HepG2 (cell line): Measurements from ENCODE around the gene UGT8. TPM values are rescaled to one million over a fixed set of nuclear protein-coding genes. Genes with fewer than 3 reads are reported as not detected.
A peak's percentile ranks its signal among the peaks of the same experiment; 100 is the strongest.

Source experiments
- ATAC-seq: fragments of 200-7000 bp; cut with Tn5 transposase; 3 replicates; pipeline ENCODE4 v1.9.1; 2020; ENCODE audit warnings: mild to moderate bottlenecking, moderate library complexity
- Bru-seq: library from RNA; stranded (reverse); fragments of 400-500 nt; gene quantifications from one replicate; lab custom pipeline; 2021; lab: Mats Ljungman, UMichigan
- BruChase-seq, 2 experiments: library from RNA; stranded (reverse); fragments of 400-500 nt; gene quantifications; one replicate each; lab custom pipeline; 2021; lab: Mats Ljungman, UMichigan
- BruUV-seq: library from RNA; stranded (reverse); fragments of 400-500 nt; replicated peaks from 2 replicates; lab custom pipeline; 2021; lab: Mats Ljungman, UMichigan
- CTCF ChIA-PET: fragments of 300-600 bp; formaldehyde crosslinking; extraction: SDS; loops from one replicate; lab custom pipeline; 2021; ENCODE audit warnings: low total read pairs, inconsistent platforms, low intra/inter-chr PET ratio; lab: Yijun Ruan, JAX
- POLR2A ChIA-PET: fragments of 350-600 bp; sonication (Branson Sonifier 250); formaldehyde crosslinking; loops from one replicate; lab custom pipeline; 2020; ENCODE audit warnings: antibody characterized with exemption, inconsistent platforms; lab: Yijun Ruan, JAX
- DNase-seq: peaks from one replicate; pipeline ENCODE4 v3.0.0-alpha.2; 2015; ENCODE audit warnings: low spot score
- FAIRE-seq: peaks from 3 replicates; lab custom pipeline; 2011; peaks lifted over from hg19 to GRCh38; lab: Jason Lieb, UNC
- H2AFZ ChIP-seq: one replicate; pipeline ENCODE4 v1.6.1; 2011; ENCODE audit warnings: low read length, inconsistent platforms
- H3K27ac ChIP-seq: fragments of 300-600 bp; 3 replicates; pipeline ENCODE4 v1.8.0; 2011; ENCODE audit warnings: mixed run types, mild to moderate bottlenecking, mixed read lengths, low read length, inconsistent platforms; ENCODE audit not compliant: insufficient read depth; ENCODE audit errors: extremely low read length
- H3K27me3 ChIP-seq, 2 experiments: fragments of 200-600 bp in 1 of 2; 2 replicates in 1 of 2; 3 replicates in 1 of 2; pipeline versions ENCODE4 v1.6.0 to v1.8.0; 2011; ENCODE audit warnings: low read length in 2 of 2, mild to moderate bottlenecking in 2 of 2, moderate library complexity in 2 of 2, inconsistent platforms in 1 of 2; ENCODE audit not compliant: insufficient read depth in 2 of 2, control insufficient read depth in 1 of 2
- H3K36me3 ChIP-seq, 2 experiments: fragments of 200-600 bp in 1 of 2; replicated peaks in 1 of 2; 2 replicates in 1 of 2; 3 replicates in 1 of 2; pipeline versions ENCODE4 v1.5.1 to v1.8.0; 2011; ENCODE audit warnings: low read length in 2 of 2, inconsistent platforms in 1 of 2; ENCODE audit not compliant: insufficient read depth in 2 of 2, control insufficient read depth in 1 of 2
- H3K4me1 ChIP-seq: 2 replicates; pipeline ENCODE4 v1.5.1; 2012; ENCODE audit warnings: low read length, inconsistent platforms; ENCODE audit not compliant: insufficient read depth
- H3K4me2 ChIP-seq: 2 replicates; pipeline ENCODE4 v1.6.0; 2011; ENCODE audit warnings: low read depth, low read length, inconsistent platforms
- H3K4me3 ChIP-seq, 3 experiments: fragments of 200-600 bp in 1 of 3; sonication (generic), shearing (Covaris generic) in 1 of 3; replicated peaks in 1 of 3; 2 replicates each; pipeline ENCODE4 v1.5.1; 2011 to 2016; ENCODE audit warnings: low read length in 3 of 3, inconsistent platforms in 2 of 3, low read depth in 2 of 3, mild to moderate bottlenecking in 2 of 3, control low read depth in 1 of 3, mixed read lengths in 1 of 3; ENCODE audit not compliant: insufficient read depth in 1 of 3
- H3K79me2 ChIP-seq: one replicate; pipeline ENCODE4 v1.6.1; 2011; ENCODE audit warnings: low read length, inconsistent platforms; ENCODE audit not compliant: insufficient read depth
- H3K9ac ChIP-seq: 2 replicates; pipeline ENCODE4 v1.6.0; 2011; ENCODE audit warnings: mild to moderate bottlenecking, low read depth, low read length, inconsistent platforms; ENCODE audit not compliant: insufficient read depth
- H3K9me3 ChIP-seq: 2 replicates; pipeline ENCODE4 v1.5.1; 2012; ENCODE audit warnings: mild to moderate bottlenecking, low read length
- H4K20me1 ChIP-seq: 2 replicates; pipeline ENCODE4 v1.6.0; 2011; ENCODE audit warnings: inconsistent platforms, mild to moderate bottlenecking, low read length, moderate library complexity; ENCODE audit not compliant: insufficient read depth
- ELF4 ChIP-seq: sonication (generic); formaldehyde crosslinking; IDR thresholded peaks from 2 replicates; pipeline ENCODE4 v1.5.0; 2020; ENCODE audit warnings: missing genetic modification reagents, mild to moderate bottlenecking, moderate library complexity, borderline replicate concordance
- KLF6 ChIP-seq: IDR thresholded peaks from 2 replicates; pipeline ENCODE4 v1.8.0; 2016; ENCODE audit warnings: missing biosample characterization, missing genetic modification reagents
- RFX1 ChIP-seq: fragments of 450-650 bp; IDR thresholded peaks from 2 replicates; pipeline ENCODE4 v1.6.1; 2017
- ZNF468 ChIP-seq: sonication (generic); formaldehyde crosslinking; IDR thresholded peaks from 2 replicates; pipeline ENCODE4 v1.8.0; 2022; ENCODE audit warnings: mild to moderate bottlenecking, moderate library complexity, missing genetic modification reagents
- ZNF562 ChIP-seq: sonication (generic); formaldehyde crosslinking; IDR thresholded peaks from 2 replicates; pipeline ENCODE4 v1.8.0; 2022; ENCODE audit warnings: missing genetic modification reagents, borderline replicate concordance
- ZNF781 ChIP-seq: sonication (generic); formaldehyde crosslinking; IDR thresholded peaks from 2 replicates; pipeline ENCODE4 v1.5.1; 2020; ENCODE audit warnings: borderline replicate concordance, mild to moderate bottlenecking, missing genetic modification reagents; ENCODE audit errors: not compliant biosample characterization
- WGBS: methylation state at CpG from one replicate; pipeline ENCODE4 v1.1.6; 2017; ENCODE audit warnings: low lambda C conversion rate; 5-methylcytosine and 5-hydroxymethylcytosine counted together
- in situ Hi-C: cut with HindIII; loops from 2 replicates; pipeline ENCODE4 v1.10.0; 2017; ENCODE audit warnings: low pct_unique_long_range_greater_than_20kb; ENCODE audit not compliant: extremely low pct_ligation_motif_present
- intact Hi-C: fragments of 100-400 bp; cut with micrococcal nuclease; formaldehyde crosslinking; loops from one replicate; pipeline ENCODE4 v1.10.0; 2022; ENCODE audit not compliant: unreplicated experiment
- long read RNA-seq, 2 experiments: library from RNA in 1 of 2; library from polyadenylated mRNA in 1 of 2; stranded (forward) in 1 of 2; unstranded in 1 of 2; transcript quantifications; one replicate each; pipeline ENCODE4 v2.0.0, GENCODE V29; 2019 to 2022
- polyA minus RNA-seq, 3 experiments: library from RNA; depleted of rRNA, polyadenylated mRNA; stranded (reverse); fragments of >200 nt; gene quantifications; 2 replicates each; pipeline ENCODE4 v1.2.3, GENCODE V29; 2011; ENCODE audit warnings: low replicate concordance in 1 of 3
- polyA plus RNA-seq, 8 experiments: library from polyadenylated mRNA; depleted of rRNA in 3 of 8; stranded (reverse) in 7 of 8; unstranded in 1 of 8; fragments of >200 nt; fragmentation: Illumina TruSeq in 4 of 8; extraction: Trizol in 4 of 8; gene quantifications; 2 replicates each; pipeline versions ENCODE4 v1.2.1 to v1.2.3, GENCODE V29; 2011 to 2016; ENCODE audit warnings: low read depth in 4 of 8, missing spikeins in 1 of 8, mixed read lengths in 1 of 8; ENCODE audit not compliant: insufficient read depth in 1 of 8
- total RNA-seq, 5 experiments: library from RNA; depleted of rRNA; stranded (reverse); fragments of >200 nt; fragmentation: Illumina TruSeq; extraction: Trizol; gene quantifications; 2 replicates each; pipeline ENCODE4 v1.2.3, GENCODE V29; 2016; ENCODE audit warnings: low read depth in 1 of 5
- TF ChIP-seq, protein P1 (sequence below): sonication (generic); formaldehyde crosslinking; IDR thresholded peaks from 2 replicates; pipeline ENCODE4 v1.4.0; 2020; ENCODE audit warnings: missing genetic modification reagents
- TF ChIP-seq, protein P2 (sequence below): sonication (generic); formaldehyde crosslinking; conservative IDR thresholded peaks from 2 replicates; pipeline ENCODE4 v1.5.0; 2020; ENCODE audit warnings: missing genetic modification reagents

UGT8 gene, protein sequence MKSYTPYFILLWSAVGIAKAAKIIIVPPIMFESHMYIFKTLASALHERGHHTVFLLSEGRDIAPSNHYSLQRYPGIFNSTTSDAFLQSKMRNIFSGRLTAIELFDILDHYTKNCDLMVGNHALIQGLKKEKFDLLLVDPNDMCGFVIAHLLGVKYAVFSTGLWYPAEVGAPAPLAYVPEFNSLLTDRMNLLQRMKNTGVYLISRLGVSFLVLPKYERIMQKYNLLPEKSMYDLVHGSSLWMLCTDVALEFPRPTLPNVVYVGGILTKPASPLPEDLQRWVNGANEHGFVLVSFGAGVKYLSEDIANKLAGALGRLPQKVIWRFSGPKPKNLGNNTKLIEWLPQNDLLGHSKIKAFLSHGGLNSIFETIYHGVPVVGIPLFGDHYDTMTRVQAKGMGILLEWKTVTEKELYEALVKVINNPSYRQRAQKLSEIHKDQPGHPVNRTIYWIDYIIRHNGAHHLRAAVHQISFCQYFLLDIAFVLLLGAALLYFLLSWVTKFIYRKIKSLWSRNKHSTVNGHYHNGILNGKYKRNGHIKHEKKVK
- total RNA-seq (2016; rRNA removed; fragmentation: Illumina TruSeq; extraction: Trizol) (not detected in 2 replicates), polyA plus RNA-seq (2011; rRNA removed) (0.03 TPM in 1 of 2 replicates, not detected in the other), polyA minus RNA-seq (2011; rRNA and poly(A)+ RNA removed; ENCODE audit: low replicate concordance) (not detected in 2 replicates), Bru-seq, nascent RNA (not detected), BruChase-seq, experiment 1, labeled RNA remaining after a 6-hour chase (percentile 2 among the genes with signal in this experiment), BruChase-seq, experiment 2, labeled RNA remaining after a 2-hour chase (percentile 6 among the genes with signal in this experiment)
- total RNA-seq (2016; cell fraction: cytosol; rRNA removed; fragmentation: Illumina TruSeq; extraction: Trizol; ENCODE audit: low read depth): not detected in 2 replicates
- not detected in 2 replicates for total RNA-seq (2016; cell fraction: insoluble cytoplasmic fraction; rRNA removed; fragmentation: Illumina TruSeq; extraction: Trizol)
- total RNA-seq (2016; cell fraction: membrane; rRNA removed; fragmentation: Illumina TruSeq; extraction: Trizol): not detected in 2 replicates
- total RNA-seq (2016; cell fraction: nucleus; rRNA removed; fragmentation: Illumina TruSeq; extraction: Trizol): not detected in 2 replicates
- polyA plus RNA-seq (2011; cell fraction: cytosol; rRNA removed): not detected in 2 replicates
- polyA plus RNA-seq (2011; cell fraction: nucleus; rRNA removed): 0.14 TPM in 1 of 2 replicates, not detected in the other
- polyA plus RNA-seq (2012): not detected in 2 replicates
- not detected in 2 replicates for polyA plus RNA-seq (2016; cell fraction: cytosol; fragmentation: Illumina TruSeq; extraction: Trizol; ENCODE audit: low read depth)
- not detected in 2 replicates for polyA plus RNA-seq (2016; cell fraction: insoluble cytoplasmic fraction; fragmentation: Illumina TruSeq; extraction: Trizol; ENCODE audit: low read depth)
- polyA plus RNA-seq (2016; cell fraction: membrane; fragmentation: Illumina TruSeq; extraction: Trizol; ENCODE audit: low read depth): not detected in 2 replicates
- polyA plus RNA-seq (2016; cell fraction: nucleus; fragmentation: Illumina TruSeq; extraction: Trizol; ENCODE audit: insufficient read depth, low read depth): not detected in 2 replicates
- polyA minus RNA-seq (2011; cell fraction: cytosol; rRNA and poly(A)+ RNA removed): not detected in 2 replicates
- 0.26 and 0.37 TPM in 2 replicates for polyA minus RNA-seq (2011; cell fraction: nucleus; rRNA and poly(A)+ RNA removed)
- long read RNA-seq, experiment 1: 0 reads
- long read RNA-seq, experiment 2: 0 reads

DNA sequence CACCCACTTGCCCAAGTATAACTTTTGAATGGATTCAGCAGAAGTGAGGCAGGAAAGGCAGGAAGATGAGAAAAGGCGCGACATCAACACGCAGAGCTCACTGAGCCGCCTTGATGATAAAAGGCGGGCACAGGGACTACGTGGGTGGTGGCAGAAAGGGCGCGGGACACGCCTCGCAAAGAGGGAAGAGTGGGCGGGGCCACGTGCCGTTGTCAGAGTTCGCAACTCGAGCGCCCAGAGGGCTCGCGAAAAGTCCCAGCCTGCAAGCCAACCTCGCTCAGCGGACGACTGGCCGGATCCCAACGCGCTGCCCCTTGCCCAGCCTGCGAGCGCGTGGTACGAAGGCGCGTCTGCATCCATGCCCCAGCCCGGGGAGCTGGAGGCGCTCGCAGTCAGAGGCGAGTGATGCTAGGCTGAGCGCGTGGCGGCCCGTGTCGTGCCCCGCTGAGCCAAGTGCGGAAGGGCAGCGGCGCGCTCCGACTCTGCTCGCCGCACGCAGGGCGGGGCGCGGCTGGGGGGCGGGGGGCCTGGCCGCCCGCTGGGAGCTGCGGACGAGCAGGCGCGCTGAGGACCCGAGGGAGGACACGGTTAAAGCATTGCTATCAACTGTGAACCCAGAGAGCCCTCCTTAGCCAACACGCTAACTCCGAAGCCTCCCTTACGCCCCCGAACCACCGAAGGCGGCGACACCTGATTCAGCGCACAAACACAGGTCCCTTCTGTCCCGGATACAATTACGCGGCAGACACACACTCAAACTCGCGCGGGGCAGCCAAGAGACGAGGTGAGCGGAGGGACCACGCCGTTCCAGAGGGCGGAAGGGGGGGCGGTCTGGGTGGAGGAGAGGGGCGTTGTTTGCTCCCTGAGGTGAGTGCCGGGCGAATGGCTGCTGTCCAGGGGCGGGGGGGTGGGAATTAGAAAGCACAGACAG lies at the start of gene UGT8:
Gene UGT8 (plus strand): TSS at position 617 of the 931 bp plus-strand sequence. CDS start 24,074 bp downstream, outside the sequence.
- WGBS: 77% methylated on average over 48 of the region's 84 CpGs
- no TSS peak for BruUV-seq
- intact Hi-C loops (no loop called here), in situ Hi-C loops (no loop called here)
- Histone ChIP-seq H2AFZ (no peak within 1 kb of the TSS), H3K27ac (no peak within 1 kb of the TSS), H3K9ac (no peak within 1 kb of the TSS), H3K36me3 (no peaks in the 10 kb centered on the region), H3K79me2 (no peaks in the 10 kb centered on the region), H3K4me1 (no peaks in the 10 kb centered on the region), H4K20me1 (no peaks in the 10 kb centered on the region), H3K4me3 (no peak within 1 kb of the TSS)
- ChIA-PET POLR2A (no interaction called here), CTCF (no interaction called here)
- ATAC-seq (no peak), FAIRE-seq (no peak)
- TF ChIP-seq ZNF562 (CRISPR knock-in tag): no peak
- TF ChIP-seq, protein P1, sequence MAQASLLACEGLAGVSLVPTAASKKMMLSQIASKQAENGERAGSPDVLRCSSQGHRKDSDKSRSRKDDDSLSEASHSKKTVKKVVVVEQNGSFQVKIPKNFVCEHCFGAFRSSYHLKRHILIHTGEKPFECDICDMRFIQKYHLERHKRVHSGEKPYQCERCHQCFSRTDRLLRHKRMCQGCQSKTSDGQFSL: no peak
- no peak for TF ChIP-seq ZNF468 (CRISPR knock-in tag)
- TF ChIP-seq ZNF781: no peak
- no peak for TF ChIP-seq ELF4 (CRISPR knock-in tag)
- TF ChIP-seq, protein P2, sequence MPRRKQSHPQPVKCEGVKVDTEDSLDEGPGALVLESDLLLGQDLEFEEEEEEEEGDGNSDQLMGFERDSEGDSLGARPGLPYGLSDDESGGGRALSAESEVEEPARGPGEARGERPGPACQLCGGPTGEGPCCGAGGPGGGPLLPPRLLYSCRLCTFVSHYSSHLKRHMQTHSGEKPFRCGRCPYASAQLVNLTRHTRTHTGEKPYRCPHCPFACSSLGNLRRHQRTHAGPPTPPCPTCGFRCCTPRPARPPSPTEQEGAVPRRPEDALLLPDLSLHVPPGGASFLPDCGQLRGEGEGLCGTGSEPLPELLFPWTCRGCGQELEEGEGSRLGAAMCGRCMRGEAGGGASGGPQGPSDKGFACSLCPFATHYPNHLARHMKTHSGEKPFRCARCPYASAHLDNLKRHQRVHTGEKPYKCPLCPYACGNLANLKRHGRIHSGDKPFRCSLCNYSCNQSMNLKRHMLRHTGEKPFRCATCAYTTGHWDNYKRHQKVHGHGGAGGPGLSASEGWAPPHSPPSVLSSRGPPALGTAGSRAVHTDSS: no peak
- TF ChIP-seq RFX1: no peak
- TF ChIP-seq KLF6 (CRISPR knock-in tag): no peak
- TF ChIP-seq, all 625 proteins: peak for 0
- DNase-seq: no peak
- no peaks in the 10 kb centered on the region; a peak in 1 of 5 replicates for H3K27me3 ChIP-seq
- H3K4me2 ChIP-seq: no peak within 1 kb of the TSS
- H3K9me3 ChIP-seq: no peaks in the 10 kb centered on the region
